Measurements from ENCODE around the gene SDK2.

DNA sequence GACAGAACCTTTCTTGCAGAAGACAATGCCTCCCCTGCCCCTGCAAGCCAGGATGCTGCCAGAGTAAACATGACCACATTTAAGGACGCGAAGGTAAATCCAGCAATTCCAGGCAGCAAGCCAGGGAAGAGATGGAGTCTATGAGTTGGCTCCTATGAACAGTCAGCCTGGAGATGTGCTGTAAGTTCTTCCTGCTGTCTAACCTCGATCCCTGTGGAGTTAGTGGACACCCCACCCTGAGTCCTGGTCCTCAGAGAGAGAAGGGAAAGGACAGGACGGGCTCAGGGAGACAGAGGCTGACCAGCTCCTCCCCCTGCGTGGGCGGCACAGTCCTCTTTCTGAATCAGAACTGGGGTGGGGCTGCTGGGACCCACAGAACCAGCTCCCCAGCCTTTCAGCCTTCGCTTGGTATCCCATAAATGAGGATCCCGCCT is 357.4 kb downstream of the SDK2 start:
- TF ChIP-seq, protein P1, sequence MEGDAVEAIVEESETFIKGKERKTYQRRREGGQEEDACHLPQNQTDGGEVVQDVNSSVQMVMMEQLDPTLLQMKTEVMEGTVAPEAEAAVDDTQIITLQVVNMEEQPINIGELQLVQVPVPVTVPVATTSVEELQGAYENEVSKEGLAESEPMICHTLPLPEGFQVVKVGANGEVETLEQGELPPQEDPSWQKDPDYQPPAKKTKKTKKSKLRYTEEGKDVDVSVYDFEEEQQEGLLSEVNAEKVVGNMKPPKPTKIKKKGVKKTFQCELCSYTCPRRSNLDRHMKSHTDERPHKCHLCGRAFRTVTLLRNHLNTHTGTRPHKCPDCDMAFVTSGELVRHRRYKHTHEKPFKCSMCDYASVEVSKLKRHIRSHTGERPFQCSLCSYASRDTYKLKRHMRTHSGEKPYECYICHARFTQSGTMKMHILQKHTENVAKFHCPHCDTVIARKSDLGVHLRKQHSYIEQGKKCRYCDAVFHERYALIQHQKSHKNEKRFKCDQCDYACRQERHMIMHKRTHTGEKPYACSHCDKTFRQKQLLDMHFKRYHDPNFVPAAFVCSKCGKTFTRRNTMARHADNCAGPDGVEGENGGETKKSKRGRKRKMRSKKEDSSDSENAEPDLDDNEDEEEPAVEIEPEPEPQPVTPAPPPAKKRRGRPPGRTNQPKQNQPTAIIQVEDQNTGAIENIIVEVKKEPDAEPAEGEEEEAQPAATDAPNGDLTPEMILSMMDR (IDR thresholded peaks at IDR 0.05; ENCODE audit: low read length) = no peak
- TF ChIP-seq EZH2 (optimal IDR thresholded peaks at IDR 0.05; ENCODE audit: low read depth, low read length) (no peak), EZH2phosphoT487 (IDR thresholded peaks at IDR 0.05; ENCODE audit: low read length) (no peak)

All from MM.1S (cell line).